Measurements from ENCODE around the gene GJB2.

- TF ChIP-seq CTCF (IDR thresholded peaks at IDR 0.05 in 4 of 5, conservative IDR thresholded peaks at IDR 0.05 in 1 of 5) (no peak), POLR2A (IDR thresholded peaks at IDR 0.05) (no peak)
Observed at GRCh38 chr13:20142023-20142926, 50.5 kb downstream of the GJB2 start.
